ENCODE data around the gene MIB1. TPM values are rescaled to one million over a fixed set of nuclear protein-coding genes. Genes with fewer than 3 reads are reported as not detected.
"Not testable (repeated sequence)": the region's sequence is repeated elsewhere in the genome, so short reads cannot be mapped to it uniquely, and the experiment has no call there.

The MIB1 gene
- total RNA-seq, 1 donor from 2014 or later: 21.6 TPM

DNA sequence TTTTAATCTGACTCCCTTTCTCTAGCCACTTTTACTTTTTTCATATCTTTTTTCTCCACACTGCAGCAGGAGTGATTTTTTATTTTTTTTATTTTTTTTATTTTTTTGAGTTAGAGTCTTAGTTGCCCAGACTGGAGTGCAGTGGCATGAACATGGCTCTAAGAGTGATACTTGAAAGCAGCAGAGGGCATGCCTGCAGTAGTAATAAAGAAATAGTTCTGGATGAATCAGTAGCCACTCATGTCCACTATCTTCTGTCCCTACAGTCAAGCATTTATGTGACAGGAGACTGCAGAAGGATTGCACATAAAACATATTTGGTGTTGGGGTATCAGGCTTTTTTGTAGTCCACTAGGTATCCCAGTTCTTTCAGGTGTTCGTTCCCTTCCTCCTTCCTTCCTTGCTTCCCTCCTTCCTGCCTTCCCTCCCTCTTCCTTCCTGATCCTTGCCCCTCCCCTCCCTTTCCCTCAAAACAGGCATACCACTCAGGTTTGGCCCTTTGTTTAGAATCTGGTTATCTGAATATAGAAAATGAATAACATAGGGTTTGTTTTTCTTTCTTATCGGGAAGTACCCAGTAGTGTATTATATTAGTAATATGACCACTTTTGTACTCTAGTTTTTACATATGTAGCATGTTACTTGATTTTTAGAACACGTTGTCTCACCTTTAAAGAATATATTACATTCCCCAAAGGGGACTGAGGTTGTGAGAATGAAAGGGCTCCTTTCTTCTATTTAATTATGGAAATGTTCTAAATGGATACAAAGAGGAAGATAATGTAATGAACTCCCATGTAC lies 23.5 kb downstream of the MIB1 start:
- Histone ChIP-seq H3K4me3 (no peak overlapping the region), H3K27me3 (no peaks in the 10 kb centered on the region), H3K27ac (no peak overlapping the region), H3K9me3 (no peaks in the 10 kb centered on the region), H3K36me3 (peaks cover 0 to 28% of the 10 kb centered on the region in 2 donors), H3K4me1 (peaks cover 31% of the 10 kb centered on the region)
- TF ChIP-seq POLR2AphosphoS5 (IDR thresholded peaks at IDR 0.05; ENCODE audit: insufficient read depth in 1 of 2, low read depth in 1 of 2) (no peak), POLR2A (IDR thresholded peaks at IDR 0.05) (no peak)
- TF ChIP-seq, protein P1, sequence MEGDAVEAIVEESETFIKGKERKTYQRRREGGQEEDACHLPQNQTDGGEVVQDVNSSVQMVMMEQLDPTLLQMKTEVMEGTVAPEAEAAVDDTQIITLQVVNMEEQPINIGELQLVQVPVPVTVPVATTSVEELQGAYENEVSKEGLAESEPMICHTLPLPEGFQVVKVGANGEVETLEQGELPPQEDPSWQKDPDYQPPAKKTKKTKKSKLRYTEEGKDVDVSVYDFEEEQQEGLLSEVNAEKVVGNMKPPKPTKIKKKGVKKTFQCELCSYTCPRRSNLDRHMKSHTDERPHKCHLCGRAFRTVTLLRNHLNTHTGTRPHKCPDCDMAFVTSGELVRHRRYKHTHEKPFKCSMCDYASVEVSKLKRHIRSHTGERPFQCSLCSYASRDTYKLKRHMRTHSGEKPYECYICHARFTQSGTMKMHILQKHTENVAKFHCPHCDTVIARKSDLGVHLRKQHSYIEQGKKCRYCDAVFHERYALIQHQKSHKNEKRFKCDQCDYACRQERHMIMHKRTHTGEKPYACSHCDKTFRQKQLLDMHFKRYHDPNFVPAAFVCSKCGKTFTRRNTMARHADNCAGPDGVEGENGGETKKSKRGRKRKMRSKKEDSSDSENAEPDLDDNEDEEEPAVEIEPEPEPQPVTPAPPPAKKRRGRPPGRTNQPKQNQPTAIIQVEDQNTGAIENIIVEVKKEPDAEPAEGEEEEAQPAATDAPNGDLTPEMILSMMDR (IDR thresholded peaks at IDR 0.05): no peak
- DNase-seq (ENCODE audit: extremely low spot score in 2 of 2): no peak
- intact Hi-C loops (cut with DNase I): no loop called here

DNA sequence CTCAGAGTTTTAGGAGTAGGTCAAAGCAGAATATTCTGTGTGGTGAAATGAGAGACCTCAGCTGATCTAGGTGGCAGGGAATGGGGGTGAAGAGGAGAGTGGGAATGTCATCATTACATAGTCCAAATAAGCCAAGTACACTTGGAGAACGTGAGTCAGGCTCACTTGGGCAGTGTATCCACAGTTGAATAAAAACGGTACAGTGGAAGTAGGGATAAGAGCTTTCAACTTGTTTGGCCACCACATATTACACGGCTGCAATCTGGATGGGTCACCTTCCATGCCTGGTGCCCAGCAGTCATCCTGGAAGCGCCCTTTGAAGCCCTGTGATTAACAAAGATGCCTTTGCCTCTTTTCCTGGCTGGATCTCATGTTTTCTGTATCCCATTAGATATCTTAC lies 28.6 kb downstream of the MIB1 start:
- Histone ChIP-seq H3K4me1 (peaks cover 3% of the 10 kb centered on the region), H3K36me3 (peaks cover 0 to 33% of the 10 kb centered on the region in 2 donors), H3K9me3 (no peaks in the 10 kb centered on the region), H3K27ac (no peak overlapping the region), H3K4me3 (no peak overlapping the region), H3K27me3 (no peaks in the 10 kb centered on the region)
- TF ChIP-seq POLR2AphosphoS5 (IDR thresholded peaks at IDR 0.05; ENCODE audit: insufficient read depth in 1 of 2, low read depth in 1 of 2) (no peak), POLR2A (IDR thresholded peaks at IDR 0.05) (no peak)
- TF ChIP-seq, protein P1 (IDR thresholded peaks at IDR 0.05): no peak
- intact Hi-C loops (cut with DNase I): no loop called here
- no peak for DNase-seq (ENCODE audit: extremely low spot score in 2 of 2)

DNA sequence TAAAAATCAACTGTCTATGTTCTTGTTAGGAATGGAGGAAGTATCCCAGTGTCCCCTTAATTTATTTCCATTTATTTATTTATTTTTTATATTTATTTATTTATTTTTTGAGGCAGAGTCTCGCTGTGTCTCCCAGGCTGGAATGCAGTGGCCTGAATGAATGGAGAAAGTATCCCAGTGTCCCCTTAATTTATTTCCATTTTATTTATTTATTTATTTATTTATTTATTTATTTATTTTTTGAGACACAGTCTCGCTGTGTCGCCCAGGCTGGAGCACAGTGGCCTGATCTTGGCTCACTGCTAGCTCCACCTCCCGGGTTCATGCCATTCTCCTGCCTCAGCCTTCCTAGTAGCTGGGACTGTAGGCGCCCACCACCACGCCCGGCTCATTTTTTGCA lies 34.1 kb downstream of the MIB1 start:
- Histone ChIP-seq H3K4me1 (peaks cover 12% of the 10 kb centered on the region), H3K27me3 (no peaks in the 10 kb centered on the region), H3K4me3 (no peak overlapping the region), H3K36me3 (peaks cover 0 to 10% of the 10 kb centered on the region in 2 donors), H3K27ac (no peak overlapping the region), H3K9me3 (no peaks in the 10 kb centered on the region)
- no peak for DNase-seq (ENCODE audit: extremely low spot score in 2 of 2)
- intact Hi-C loops (cut with DNase I): no loop called here
- TF ChIP-seq POLR2A (IDR thresholded peaks at IDR 0.05) (no peak), POLR2AphosphoS5 (IDR thresholded peaks at IDR 0.05; ENCODE audit: insufficient read depth in 1 of 2, low read depth in 1 of 2) (no peak)
- TF ChIP-seq, protein P1 (IDR thresholded peaks at IDR 0.05): no peak

DNA sequence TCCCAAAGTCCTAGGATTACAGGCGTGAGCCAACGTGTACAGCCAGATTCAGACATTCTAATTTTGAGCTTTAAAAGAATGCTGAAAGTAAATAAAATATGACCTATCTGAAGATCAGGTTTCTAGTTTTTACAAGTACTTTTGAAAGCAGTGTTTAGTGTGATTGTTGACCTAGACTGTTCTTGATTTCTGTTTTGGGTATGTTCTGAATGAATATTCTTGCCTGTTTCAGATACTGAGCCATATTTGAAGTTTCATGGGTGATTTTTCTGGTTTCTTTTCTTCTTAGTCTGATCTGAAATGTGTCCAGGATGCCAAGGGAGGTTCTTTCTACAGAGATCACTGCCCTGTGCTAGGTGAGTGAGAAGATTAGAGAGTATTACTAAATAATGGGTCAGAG lies 37.2 kb downstream of the MIB1 start:
- DNase-seq (ENCODE audit: extremely low spot score in 2 of 2): no peak
- Histone ChIP-seq H3K27ac (no peak overlapping the region), H3K9me3 (no peaks in the 10 kb centered on the region), H3K36me3 (peaks cover 0 to 28% of the 10 kb centered on the region in 2 donors), H3K27me3 (no peaks in the 10 kb centered on the region), H3K4me3 (no peak overlapping the region), H3K4me1 (peaks cover 12% of the 10 kb centered on the region)
- TF ChIP-seq POLR2A (IDR thresholded peaks at IDR 0.05) (no peak), POLR2AphosphoS5 (IDR thresholded peaks at IDR 0.05; ENCODE audit: insufficient read depth in 1 of 2, low read depth in 1 of 2) (no peak)
- TF ChIP-seq, protein P1 (IDR thresholded peaks at IDR 0.05): no peak
- intact Hi-C loops (cut with DNase I): no loop called here

DNA sequence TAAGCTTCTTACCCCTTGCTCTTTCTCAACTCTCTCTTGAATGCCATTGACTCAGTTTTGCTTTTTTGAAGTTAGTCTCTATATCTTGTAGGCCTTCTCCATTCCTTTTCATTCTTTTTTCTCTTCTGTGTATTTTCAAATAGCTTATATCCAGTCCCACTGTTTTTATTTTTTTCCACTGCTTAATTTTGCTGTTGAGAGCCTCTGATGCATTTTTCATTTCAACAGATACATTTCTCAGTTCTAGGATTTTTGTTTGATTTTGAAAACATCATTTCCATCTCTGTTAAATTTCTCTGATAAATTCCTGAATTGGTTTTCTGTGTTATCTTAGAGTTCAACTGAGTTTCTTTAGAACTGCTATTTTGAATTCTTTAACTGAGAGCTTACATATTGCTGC lies 45.9 kb downstream of the MIB1 start:
- H3K36me3 ChIP-seq: peaks cover 3 to 50% of the 10 kb centered on the region in 2 donors
- TF ChIP-seq POLR2AphosphoS5 (IDR thresholded peaks at IDR 0.05; ENCODE audit: insufficient read depth in 1 of 2, low read depth in 1 of 2) (no peak), POLR2A (IDR thresholded peaks at IDR 0.05) (no peak)
- TF ChIP-seq, protein P1 (IDR thresholded peaks at IDR 0.05): no peak
- H3K27ac ChIP-seq: no peak overlapping the region
- H3K27me3 ChIP-seq: no peaks in the 10 kb centered on the region
- no peak for DNase-seq (ENCODE audit: extremely low spot score in 2 of 2)
- intact Hi-C loops (cut with DNase I): no loop called here
- no peak overlapping the region for H3K4me3 ChIP-seq
- H3K4me1 ChIP-seq: no peaks in the 10 kb centered on the region
- no peaks in the 10 kb centered on the region for H3K9me3 ChIP-seq

DNA sequence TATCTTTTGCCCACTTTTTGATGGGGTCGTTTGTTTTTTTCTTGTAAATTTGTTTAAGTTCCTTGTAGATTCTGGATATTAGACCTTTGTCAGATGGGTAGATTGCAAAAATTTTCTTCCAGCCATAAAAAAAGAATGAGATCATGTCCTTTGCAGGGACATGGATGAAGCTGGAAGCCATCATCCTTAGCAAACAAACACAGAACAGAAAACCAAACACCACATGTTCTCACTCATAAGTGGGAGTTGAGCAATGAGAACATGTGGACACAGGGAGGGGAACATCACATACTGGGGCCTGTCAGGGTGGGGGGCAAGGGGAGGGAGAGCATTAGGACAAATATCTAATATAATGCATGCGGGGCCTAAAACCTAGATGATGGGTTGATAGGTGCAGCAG lies 55.5 kb downstream of the MIB1 start:
- H3K27ac ChIP-seq: peak overlapping the region; percentile 49
- DNase-seq (ENCODE audit: extremely low spot score in 2 of 2); intact Hi-C loops (cut with DNase I); H3K36me3 ChIP-seq; H3K27me3 ChIP-seq; H3K9me3 ChIP-seq; H3K4me3 ChIP-seq: not testable (repeated sequence)
- H3K4me1 ChIP-seq: peaks cover 21% of the 10 kb centered on the region

All from vagina (tissue), 2 donors.